Hepatocyte (in vitro differentiated cells): Measurements from ENCODE around the gene YIPF6. TPM values are rescaled to one million over a fixed set of nuclear protein-coding genes. Genes with fewer than 3 reads are reported as not detected.
A peak's percentile ranks its signal among the peaks of the same experiment; 100 is the strongest.
"Not testable (repeated sequence)": the region's sequence is repeated elsewhere in the genome, so short reads cannot be mapped to it uniquely, and the experiment has no call there.

Experiments used
- DNase-seq: peaks from one replicate; pipeline ENCODE4 v3.0.0-alpha.2; 2016; ENCODE audit warnings: low spot score
- H2AFZ ChIP-seq: fragments of 200-600 bp; sonication (generic); 2 replicates; pipeline ENCODE4 v1.6.0; 2016; ENCODE audit warnings: antibody characterized with exemption, mild to moderate bottlenecking
- H3K27ac ChIP-seq: fragments of 200-600 bp; sonication (generic); 2 replicates; pipeline ENCODE4 v1.5.1; 2016; ENCODE audit warnings: mild to moderate bottlenecking
- H3K27me3 ChIP-seq: fragments of 200-600 bp; sonication (generic); 2 replicates; pipeline ENCODE4 v1.6.1; 2016
- H3K36me3 ChIP-seq: fragments of 200-600 bp; sonication (generic); replicated peaks from 2 replicates; pipeline ENCODE4 v1.5.1; 2016; ENCODE audit warnings: low read depth; ENCODE audit not compliant: insufficient read depth
- H3K4me1 ChIP-seq: fragments of 200-600 bp; sonication (generic); 2 replicates; pipeline ENCODE4 v1.5.1; 2016; ENCODE audit warnings: mild to moderate bottlenecking, moderate library complexity; ENCODE audit not compliant: insufficient read depth
- H3K4me2 ChIP-seq: fragments of 200-600 bp; sonication (generic); 2 replicates; pipeline ENCODE4 v1.6.0; 2016
- H3K4me3 ChIP-seq: fragments of 200-600 bp; sonication (generic); 2 replicates; pipeline ENCODE4 v1.5.1; 2016; ENCODE audit warnings: mild to moderate bottlenecking
- H3K79me2 ChIP-seq: fragments of 200-600 bp; sonication (generic); 2 replicates; pipeline ENCODE4 v1.6.0; 2017; ENCODE audit warnings: mild to moderate bottlenecking
- H3K9me2 ChIP-seq: fragments of 200-600 bp; sonication (generic); replicated peaks from 2 replicates; pipeline ENCODE4 v1.6.0; 2017; ENCODE audit warnings: mild to moderate bottlenecking; ENCODE audit not compliant: insufficient read depth
- H3K9me3 ChIP-seq: fragments of 200-600 bp; sonication (generic); 2 replicates; pipeline ENCODE4 v1.5.1; 2016; ENCODE audit warnings: low read depth, mild to moderate bottlenecking
- H4K20me1 ChIP-seq: fragments of 200-600 bp; sonication (generic); 2 replicates; pipeline ENCODE4 v1.6.0; 2016; ENCODE audit warnings: mild to moderate bottlenecking; ENCODE audit not compliant: insufficient read depth, poor library complexity, severe bottlenecking
- EZH2 ChIP-seq: fragments of 200-600 bp; sonication (generic); IDR thresholded peaks from 2 replicates; pipeline ENCODE4 v1.6.1; 2016; ENCODE audit warnings: antibody characterized with exemption, mild to moderate bottlenecking, borderline replicate concordance
- EZH2phosphoT487 ChIP-seq: fragments of 200-600 bp; sonication (generic); IDR thresholded peaks from one replicate; pipeline ENCODE4 v1.6.1; 2018; ENCODE audit warnings: antibody characterized with exemption, mild to moderate bottlenecking, low read depth, moderate library complexity; ENCODE audit not compliant: unreplicated experiment, severe bottlenecking
- WGBS: methylation state at CpG from one replicate; pipeline ENCODE4 v1.1.6; 2016; ENCODE audit warnings: low lambda C conversion rate; ENCODE audit errors: missing lambda C conversion rate; 5-methylcytosine and 5-hydroxymethylcytosine counted together
- polyA plus RNA-seq: library from polyadenylated mRNA; unstranded; fragments of >200 nt; fragmentation: Nextera tagmentation; extraction: Ambion mirVana; gene quantifications from 2 replicates; pipeline ENCODE4 v1.2.1, GENCODE V29; 2016
- total RNA-seq: library from RNA; depleted of rRNA; stranded (reverse); fragments of >200 nt; gene quantifications from 2 replicates; pipeline ENCODE4 v1.2.3, GENCODE V29; 2014
- TF ChIP-seq, protein P1 (sequence below): fragments of 200-600 bp; sonication (generic); IDR thresholded peaks from 2 replicates; pipeline ENCODE4 v1.5.1; 2016; ENCODE audit warnings: antibody characterized with exemption, mild to moderate bottlenecking; ENCODE audit not compliant: poor library complexity

YIPF6 gene
- total and polyA plus RNA-seq, 2 experiments from 2014 or later, result 45.5 TPM

DNA sequence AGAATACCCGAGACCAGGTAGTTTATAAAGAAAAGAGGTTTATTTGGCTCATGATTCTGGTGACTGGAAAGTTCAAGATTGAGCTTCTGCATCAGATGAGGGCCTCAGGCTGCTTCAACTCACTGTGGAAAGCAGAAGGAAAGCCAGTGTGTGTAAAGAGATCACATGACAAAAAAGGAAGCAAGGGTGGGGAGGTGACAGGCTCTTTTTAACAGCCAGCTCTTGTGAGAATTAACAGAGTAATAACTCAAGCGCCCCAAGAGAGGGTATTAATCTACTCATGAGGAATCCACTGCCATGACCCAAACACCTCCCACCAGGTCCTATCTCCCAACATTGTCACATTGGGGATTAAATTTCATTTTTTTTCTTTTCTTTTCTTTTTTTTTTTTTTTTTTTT lies 6.3 kb upstream of the YIPF6 start:
- no peaks in the 10 kb centered on the region for H3K79me2 ChIP-seq
- 65% methylated on average over 2 of the region's 2 CpGs for WGBS

DNA sequence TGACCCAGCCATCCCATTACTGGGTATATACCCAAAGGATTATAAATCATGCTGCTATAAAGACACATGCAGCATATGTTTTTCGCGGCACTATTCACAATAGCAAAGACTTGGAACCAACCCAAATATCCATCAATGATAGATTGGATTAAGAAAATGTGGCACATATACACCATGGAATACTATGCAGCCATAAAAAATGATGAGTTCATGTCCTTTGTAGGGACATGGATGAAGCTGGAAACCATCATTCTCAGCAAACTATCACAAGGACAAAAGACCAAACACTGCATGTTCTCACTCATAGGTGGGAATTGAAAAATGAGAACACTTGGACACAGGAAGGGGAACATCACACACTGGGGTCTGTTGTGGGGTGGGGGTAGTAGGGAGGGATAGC lies 5.1 kb upstream of the YIPF6 start:
- not testable (repeated sequence) for H3K4me1 ChIP-seq, DNase-seq, H3K27me3 ChIP-seq, H2AFZ ChIP-seq, H3K4me3 ChIP-seq, H3K36me3 ChIP-seq, H3K79me2 ChIP-seq, H3K9me3 ChIP-seq, H3K9me2 ChIP-seq, H3K4me2 ChIP-seq, H3K27ac ChIP-seq, H4K20me1 ChIP-seq
- 100% methylated on average over 2 of the region's 2 CpGs for WGBS

More for the DNA sequence above, 6.3 kb upstream of the YIPF6 start:
- no peak for DNase-seq
- no peak overlapping the region for H3K4me2 ChIP-seq
- H3K27ac ChIP-seq, result no peak overlapping the region
- no peaks in the 10 kb centered on the region for H3K9me3 ChIP-seq
- H2AFZ ChIP-seq, result no peak overlapping the region
- no peaks in the 10 kb centered on the region for H3K27me3 ChIP-seq
- TF ChIP-seq EZH2 (no peak), EZH2phosphoT487 (no peak)
- TF ChIP-seq, protein P1, sequence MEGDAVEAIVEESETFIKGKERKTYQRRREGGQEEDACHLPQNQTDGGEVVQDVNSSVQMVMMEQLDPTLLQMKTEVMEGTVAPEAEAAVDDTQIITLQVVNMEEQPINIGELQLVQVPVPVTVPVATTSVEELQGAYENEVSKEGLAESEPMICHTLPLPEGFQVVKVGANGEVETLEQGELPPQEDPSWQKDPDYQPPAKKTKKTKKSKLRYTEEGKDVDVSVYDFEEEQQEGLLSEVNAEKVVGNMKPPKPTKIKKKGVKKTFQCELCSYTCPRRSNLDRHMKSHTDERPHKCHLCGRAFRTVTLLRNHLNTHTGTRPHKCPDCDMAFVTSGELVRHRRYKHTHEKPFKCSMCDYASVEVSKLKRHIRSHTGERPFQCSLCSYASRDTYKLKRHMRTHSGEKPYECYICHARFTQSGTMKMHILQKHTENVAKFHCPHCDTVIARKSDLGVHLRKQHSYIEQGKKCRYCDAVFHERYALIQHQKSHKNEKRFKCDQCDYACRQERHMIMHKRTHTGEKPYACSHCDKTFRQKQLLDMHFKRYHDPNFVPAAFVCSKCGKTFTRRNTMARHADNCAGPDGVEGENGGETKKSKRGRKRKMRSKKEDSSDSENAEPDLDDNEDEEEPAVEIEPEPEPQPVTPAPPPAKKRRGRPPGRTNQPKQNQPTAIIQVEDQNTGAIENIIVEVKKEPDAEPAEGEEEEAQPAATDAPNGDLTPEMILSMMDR, result no peak
- H4K20me1 ChIP-seq, result no peaks in the 10 kb centered on the region
- no peaks in the 10 kb centered on the region for H3K9me2 ChIP-seq
- H3K4me1 ChIP-seq, result no peaks in the 10 kb centered on the region
- H3K4me3 ChIP-seq, result no peak overlapping the region
- no peaks in the 10 kb centered on the region for H3K36me3 ChIP-seq

DNA sequence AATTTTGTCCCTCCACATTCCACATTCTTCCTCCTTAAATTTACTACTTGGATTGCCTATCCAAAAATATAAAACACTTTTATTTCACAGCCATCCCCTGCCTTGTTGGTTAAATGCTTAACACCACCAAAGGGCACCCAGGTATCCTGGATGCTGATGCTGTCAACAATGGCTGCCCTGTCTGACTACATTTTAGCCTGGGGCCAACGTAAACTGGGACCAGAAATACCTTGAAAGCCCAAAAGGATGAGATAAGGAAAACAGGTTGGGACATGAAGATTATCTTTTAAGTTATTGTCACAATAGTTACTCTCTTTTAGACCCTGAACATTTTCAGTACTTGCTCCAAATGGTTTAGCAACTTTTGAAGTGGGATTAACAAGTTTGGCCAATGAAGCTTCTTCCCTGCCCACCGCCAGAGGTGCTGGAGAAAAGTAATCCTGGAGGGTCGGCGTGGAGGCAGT lies 775 bp upstream of the YIPF6 start:
- H3K4me3 ChIP-seq, result peak overlapping the region; percentile 90
- H3K79me2 ChIP-seq, result peaks cover 38% of the 10 kb centered on the region
- no peaks in the 10 kb centered on the region for H3K36me3 ChIP-seq
- no peak for DNase-seq
- H3K27ac ChIP-seq, result peak overlapping the region; percentile 100
- no peaks in the 10 kb centered on the region for H3K9me2 ChIP-seq
- H3K4me1 ChIP-seq, result peaks cover 7% of the 10 kb centered on the region
- H3K9me3 ChIP-seq, result no peaks in the 10 kb centered on the region
- no peaks in the 10 kb centered on the region for H3K27me3 ChIP-seq
- H3K4me2 ChIP-seq, result peak overlapping the region; percentile 84
- H2AFZ ChIP-seq, result peak overlapping the region; percentile 90
- TF ChIP-seq, protein P1, result no peak
- TF ChIP-seq EZH2, result no peak
- no peak for TF ChIP-seq EZH2phosphoT487
- H4K20me1 ChIP-seq, result peaks cover under 1% of the 10 kb centered on the region
- WGBS, result 26% methylated on average over 4 of the region's 4 CpGs

DNA sequence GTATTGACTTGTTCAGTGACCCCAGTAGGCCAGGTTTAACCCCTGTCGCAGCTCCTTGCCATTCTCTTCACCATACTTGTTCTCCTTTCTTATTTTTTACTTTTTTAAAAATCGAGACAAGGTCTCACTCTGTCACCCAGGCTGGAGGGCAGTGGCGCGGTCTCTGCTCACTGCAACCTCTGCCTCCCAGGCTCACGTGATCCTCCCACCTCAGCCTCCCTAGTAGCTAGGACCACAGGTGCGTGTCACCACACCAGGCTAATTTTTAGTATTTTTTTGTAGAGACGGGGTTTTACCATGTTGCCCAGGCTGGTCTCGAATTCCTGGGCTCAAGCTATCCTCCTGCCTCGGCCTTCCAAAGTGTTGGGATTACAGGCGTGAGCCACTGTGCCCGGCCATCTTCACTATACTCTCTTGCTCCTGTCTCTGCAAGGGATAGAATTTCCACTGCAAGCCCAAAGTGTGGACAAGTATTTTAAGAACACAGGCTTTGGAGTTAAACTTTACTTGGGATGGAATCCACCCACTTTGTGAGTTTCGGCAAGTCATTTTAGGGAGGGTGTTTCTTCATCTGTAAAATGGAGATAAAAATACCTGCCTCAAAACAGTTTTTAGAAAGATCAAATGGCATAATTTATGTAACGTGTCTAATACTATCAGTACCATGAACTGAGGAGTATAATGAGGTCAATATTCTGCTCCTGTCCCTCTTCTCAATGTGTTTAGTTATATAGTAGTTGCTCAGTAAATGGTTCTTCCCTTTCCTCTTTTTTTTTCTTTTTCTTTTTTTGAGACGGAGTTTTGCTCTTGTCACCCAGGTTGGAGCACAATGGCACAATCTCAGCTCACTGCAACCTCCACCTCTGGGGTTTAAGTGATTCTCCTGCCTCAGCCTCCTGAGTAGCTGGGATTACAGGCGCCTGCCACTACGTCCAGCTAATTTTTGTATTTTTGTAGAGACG lies 973 bp downstream of the YIPF6 start:
- Histone ChIP-seq H3K4me1 (peaks cover 7% of the 10 kb centered on the region), H2AFZ (no peak overlapping the region), H3K4me3 (peak overlapping the region; percentile 90), H3K36me3 (no peaks in the 10 kb centered on the region), H3K9me2 (no peaks in the 10 kb centered on the region), H3K79me2 (peaks cover 43% of the 10 kb centered on the region), H3K4me2 (peak overlapping the region; percentile 84), H3K9me3 (no peaks in the 10 kb centered on the region), H3K27me3 (no peaks in the 10 kb centered on the region), H3K27ac (peak overlapping the region; percentile 100), H4K20me1 (peaks cover 3% of the 10 kb centered on the region)
- 76% methylated on average over 17 of the region's 17 CpGs for WGBS
- TF ChIP-seq EZH2 (no peak), EZH2phosphoT487 (no peak)
- TF ChIP-seq, protein P1, result no peak
- DNase-seq, result no peak
